Activated naive CD8-positive, alpha-beta T cell treated with anti-CD3 and anti-CD28 coated beads for 36 hours (primary cell): Measurements from ENCODE around the gene MTSS2. TPM values are rescaled to one million over a fixed set of nuclear protein-coding genes. Genes with fewer than 3 reads are reported as not detected.

Source experiments
- DNase-seq: peaks from one replicate; pipeline ENCODE4 v3.0.0; 2021
- H3K27ac Mint-ChIP-seq: one replicate; pipeline ENCODE4 v1.8.0; 2022; ENCODE audit warnings: mild to moderate bottlenecking, moderate library complexity, mixed read lengths
- H3K27me3 Mint-ChIP-seq: one replicate; pipeline ENCODE4 v1.8.0; 2022; ENCODE audit warnings: mild to moderate bottlenecking, mixed read lengths
- H3K36me3 Mint-ChIP-seq: one replicate; pipeline ENCODE4 v1.8.0; 2021; ENCODE audit warnings: mild to moderate bottlenecking, mixed read lengths
- H3K4me1 Mint-ChIP-seq: one replicate; pipeline ENCODE4 v1.8.0; 2021; ENCODE audit warnings: mixed read lengths
- H3K4me3 Mint-ChIP-seq: one replicate; pipeline ENCODE4 v1.8.0; 2022; ENCODE audit warnings: mild to moderate bottlenecking, moderate library complexity, mixed read lengths
- H3K9me3 Mint-ChIP-seq: one replicate; pipeline ENCODE4 v1.8.0; 2022; ENCODE audit warnings: mixed read lengths
- total RNA-seq, 2 experiments: library from RNA; stranded (reverse); gene quantifications; one replicate each; pipeline ENCODE4 v1.2.3, GENCODE V29; 2021

Gene MTSS2
- total RNA-seq, 2 experiments from 2014 or later: 6.9 to 9.2 TPM

- H3K27ac Mint-ChIP-seq: peak overlapping the region; percentile 84
- H3K27me3 Mint-ChIP-seq: no peaks in the 10 kb centered on the region
- H3K36me3 Mint-ChIP-seq: peaks cover 1% of the 10 kb centered on the region
- peak overlapping the region; percentile 60 for H3K4me3 Mint-ChIP-seq
- peaks cover 34% of the 10 kb centered on the region for H3K4me1 Mint-ChIP-seq
- H3K9me3 Mint-ChIP-seq: no peaks in the 10 kb centered on the region
- DNase-seq: peak; percentile 61
Observed at GRCh38 chr16:70696952-70697593, 11.2 kb upstream of the MTSS2 start.

DNA sequence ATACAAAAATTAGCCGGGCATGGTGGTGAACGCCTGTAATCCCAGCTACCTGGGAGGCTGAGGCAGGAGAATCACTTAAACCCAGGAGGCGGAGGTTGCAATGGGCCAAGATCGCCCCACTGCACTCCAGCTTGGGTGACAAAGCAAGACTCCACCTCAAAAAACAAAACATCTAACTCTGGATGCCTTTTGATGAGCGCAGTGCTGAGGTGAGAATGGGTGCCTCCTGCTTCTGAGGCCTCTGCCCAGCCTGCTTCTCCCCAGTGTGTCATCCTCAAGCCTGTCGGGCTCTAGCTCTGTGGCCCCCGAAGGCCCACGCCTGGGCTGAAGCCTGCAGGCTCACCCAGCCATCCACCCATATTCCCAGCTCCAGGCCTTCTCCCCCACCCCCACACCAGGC, 10.5 kb upstream of the MTSS2 start:
- H3K9me3 Mint-ChIP-seq: no peaks in the 10 kb centered on the region
- peaks cover 1% of the 10 kb centered on the region for H3K36me3 Mint-ChIP-seq
- H3K27me3 Mint-ChIP-seq: no peaks in the 10 kb centered on the region
- no peak overlapping the region for H3K4me3 Mint-ChIP-seq
- peak overlapping the region; percentile 84 for H3K27ac Mint-ChIP-seq
- DNase-seq: no peak
- peaks cover 34% of the 10 kb centered on the region for H3K4me1 Mint-ChIP-seq

DNA sequence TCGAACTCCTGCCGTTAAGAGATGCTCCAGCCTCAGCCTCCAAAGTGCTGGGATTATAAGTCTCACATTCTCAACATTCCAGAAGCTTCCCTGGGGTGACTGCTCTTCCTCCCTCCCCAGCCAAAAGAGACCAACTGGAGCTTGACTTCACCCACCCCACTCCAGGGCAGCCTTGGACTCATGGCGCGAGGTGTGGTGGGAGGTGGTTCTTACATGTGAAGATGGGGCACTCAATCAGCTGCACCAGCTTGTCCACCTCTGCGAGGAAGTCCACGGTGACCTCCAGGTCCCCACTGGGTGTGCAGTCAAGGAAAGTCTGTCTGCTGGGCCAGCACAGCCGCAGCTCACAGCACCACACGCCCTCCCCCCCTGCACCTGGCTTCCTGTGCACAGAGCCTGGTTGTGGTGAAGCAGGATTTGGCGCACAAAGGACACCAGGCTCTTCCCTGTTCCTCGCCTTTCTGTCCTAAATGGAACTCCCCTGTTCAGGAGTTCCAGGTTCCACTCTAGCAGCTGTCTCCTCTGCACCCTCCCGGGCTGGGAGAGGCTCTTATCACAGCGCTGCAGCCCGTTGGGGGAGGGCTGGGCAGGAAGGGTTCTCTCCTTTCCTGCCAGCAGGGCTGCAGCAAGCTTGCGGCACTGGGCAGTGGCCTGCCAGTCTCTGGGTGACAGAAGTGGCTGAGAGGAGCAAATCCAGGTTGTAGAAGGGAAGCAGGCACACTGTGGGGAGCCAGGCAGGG, 9.6 kb upstream of the MTSS2 start:
- Mint-ChIP-seq H3K36me3 (peaks cover 1% of the 10 kb centered on the region), H3K4me1 (peaks cover 34% of the 10 kb centered on the region), H3K4me3 (no peak overlapping the region), H3K27me3 (no peaks in the 10 kb centered on the region), H3K27ac (peak overlapping the region; percentile 7), H3K9me3 (no peaks in the 10 kb centered on the region)
- DNase-seq: no peak

- no peak overlapping the region for H3K27ac Mint-ChIP-seq
- H3K36me3 Mint-ChIP-seq: peaks cover 1% of the 10 kb centered on the region
- no peaks in the 10 kb centered on the region for H3K9me3 Mint-ChIP-seq
- no peaks in the 10 kb centered on the region for H3K27me3 Mint-ChIP-seq
- peaks cover 34% of the 10 kb centered on the region for H3K4me1 Mint-ChIP-seq
- no peak for DNase-seq
- H3K4me3 Mint-ChIP-seq: no peak overlapping the region
Observed at GRCh38 chr16:70694868-70695218, 9.0 kb upstream of the MTSS2 start.

- H3K4me3 Mint-ChIP-seq: no peak overlapping the region
- no peak for DNase-seq
- H3K27me3 Mint-ChIP-seq: no peaks in the 10 kb centered on the region
- H3K36me3 Mint-ChIP-seq: peaks cover 1% of the 10 kb centered on the region
- H3K9me3 Mint-ChIP-seq: no peaks in the 10 kb centered on the region
- H3K4me1 Mint-ChIP-seq: peaks cover 34% of the 10 kb centered on the region
- H3K27ac Mint-ChIP-seq: no peak overlapping the region
Observed at GRCh38 chr16:70694088-70694867, 8.4 kb upstream of the MTSS2 start.

DNA sequence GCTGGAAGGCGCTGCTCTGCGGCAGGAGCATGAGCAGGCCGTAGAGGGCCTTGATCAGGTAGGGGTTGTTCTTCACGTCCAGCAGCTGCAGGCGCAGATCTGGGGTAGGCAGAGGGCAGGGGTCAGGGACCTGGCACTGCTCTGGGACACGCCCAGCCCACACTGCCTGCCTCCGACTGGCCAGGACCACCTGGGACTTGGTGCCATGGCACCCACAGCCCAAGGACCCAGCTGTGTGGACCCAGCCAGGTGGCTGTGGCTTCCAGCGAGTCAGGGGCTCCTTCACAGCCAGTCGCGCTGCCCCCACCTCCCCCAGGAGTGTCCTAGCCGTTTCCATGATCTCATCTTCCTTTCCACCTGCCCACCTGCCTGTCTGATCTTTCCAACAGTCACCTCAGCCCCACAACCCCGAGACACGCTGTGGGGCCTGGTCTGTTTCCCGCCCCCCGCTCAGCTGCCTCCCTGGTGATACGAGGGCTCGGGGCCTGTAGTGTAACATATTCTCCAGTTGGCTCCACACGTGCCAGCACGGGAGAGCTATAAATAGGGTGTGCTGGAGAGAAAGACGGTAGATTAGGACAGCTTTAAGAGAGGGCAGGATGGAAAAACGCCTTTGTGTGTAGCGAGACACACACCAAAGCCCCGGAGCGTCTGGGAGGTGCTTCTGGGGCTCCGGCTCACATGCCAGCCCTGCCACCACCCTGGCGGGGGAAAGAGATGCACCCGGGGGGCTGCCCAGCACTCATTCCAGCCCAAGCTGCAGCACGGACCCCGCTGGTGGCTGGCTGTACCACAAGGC, 7.2 kb upstream of the MTSS2 start:
- H3K27me3 Mint-ChIP-seq: no peaks in the 10 kb centered on the region

DNA sequence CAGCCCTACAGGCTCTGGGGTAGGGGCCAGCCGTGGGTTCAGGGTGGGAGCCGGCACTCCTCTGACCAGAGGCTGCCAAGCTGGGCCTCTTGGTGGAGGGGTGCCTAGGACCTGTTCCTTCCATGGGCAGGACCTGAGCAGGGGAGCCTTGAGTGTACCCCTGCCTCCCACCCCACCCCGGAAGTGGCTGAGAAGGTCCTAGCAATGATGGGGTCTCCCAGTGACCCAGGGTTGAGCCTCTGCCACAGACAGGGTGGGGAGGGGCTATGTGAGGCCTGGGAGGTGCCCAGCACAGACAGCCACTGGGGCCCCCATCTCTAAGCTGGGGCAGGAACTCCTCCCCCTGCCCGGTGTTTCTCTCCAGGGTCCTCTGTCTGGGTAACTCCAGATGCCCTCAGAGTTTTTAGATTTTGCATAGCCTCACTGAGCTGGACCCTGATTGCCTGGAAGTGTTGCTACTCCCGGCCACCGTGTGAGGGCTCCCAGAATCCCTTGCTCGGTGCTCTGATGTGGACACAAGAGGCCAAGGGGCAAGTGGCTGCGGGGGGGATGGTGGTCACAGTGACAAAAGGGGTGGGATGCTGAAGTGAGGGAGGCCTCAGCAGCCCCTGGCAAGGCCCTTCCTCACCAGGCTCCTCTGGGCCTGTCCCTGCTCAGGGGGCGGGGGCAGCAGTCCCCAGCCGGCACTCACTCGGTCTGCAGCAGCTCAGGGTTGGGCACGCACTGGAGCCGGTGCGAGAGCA, 6.4 kb upstream of the MTSS2 start:
- DNase-seq: no peak
- Mint-ChIP-seq H3K4me1 (peaks cover 23% of the 10 kb centered on the region), H3K9me3 (no peaks in the 10 kb centered on the region), H3K27me3 (no peaks in the 10 kb centered on the region), H3K4me3 (no peak overlapping the region), H3K27ac (no peak overlapping the region), H3K36me3 (no peaks in the 10 kb centered on the region)

More for the DNA sequence above, 7.2 kb upstream of the MTSS2 start:
- no peaks in the 10 kb centered on the region for H3K9me3 Mint-ChIP-seq
- no peak for DNase-seq
- peaks cover 1% of the 10 kb centered on the region for H3K36me3 Mint-ChIP-seq
- H3K27ac Mint-ChIP-seq: no peak overlapping the region
- peaks cover 29% of the 10 kb centered on the region for H3K4me1 Mint-ChIP-seq
- H3K4me3 Mint-ChIP-seq: no peak overlapping the region

DNA sequence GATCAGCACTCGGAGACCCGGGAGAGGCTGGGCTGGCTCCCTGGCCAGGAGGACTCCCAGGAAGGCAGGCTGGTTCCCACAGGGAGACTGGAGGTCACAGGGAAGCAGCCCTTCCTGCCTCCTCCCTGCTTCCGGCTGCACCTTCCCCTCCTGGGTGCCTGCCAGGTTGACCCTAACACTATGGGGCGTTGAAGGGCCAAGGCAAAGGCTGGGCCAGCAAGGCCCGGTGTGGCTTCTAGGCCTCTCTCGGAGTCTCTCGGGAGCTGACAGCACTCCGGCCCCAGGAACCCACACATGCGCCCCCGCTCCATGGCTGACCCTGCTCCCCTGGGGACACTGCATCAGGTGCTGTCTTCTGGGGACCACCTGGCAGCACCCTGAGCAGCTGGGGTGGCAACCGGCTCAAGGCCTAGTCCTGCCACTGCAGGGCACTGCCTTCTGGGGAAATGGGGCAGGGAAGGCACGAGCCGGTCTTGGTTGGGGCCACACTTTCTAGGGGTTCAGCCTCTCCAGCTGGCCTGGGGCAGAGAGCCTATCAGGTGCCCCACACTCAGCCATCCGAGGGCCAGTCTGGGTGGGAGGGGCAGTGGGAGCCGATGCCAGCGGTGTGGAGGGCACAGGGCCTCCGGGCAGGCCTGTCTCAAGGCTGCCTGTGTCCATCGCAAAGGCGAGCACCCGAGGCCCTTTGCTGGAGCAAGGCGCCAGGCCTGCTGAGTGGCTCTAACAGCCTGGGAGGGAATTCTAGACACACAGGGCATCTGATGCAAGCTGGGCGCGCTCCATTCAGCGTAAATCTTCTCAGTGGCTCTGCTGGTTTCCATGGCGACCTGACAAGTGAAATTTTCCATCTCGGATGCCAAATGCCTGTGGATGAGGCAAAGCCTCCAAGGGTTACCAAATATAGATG, 5.6 kb upstream of the MTSS2 start:
- DNase-seq: no peak
- Mint-ChIP-seq H3K36me3 (no peaks in the 10 kb centered on the region), H3K27ac (no peak overlapping the region), H3K27me3 (no peaks in the 10 kb centered on the region), H3K9me3 (no peaks in the 10 kb centered on the region), H3K4me1 (peaks cover 15% of the 10 kb centered on the region), H3K4me3 (no peak overlapping the region)

DNA sequence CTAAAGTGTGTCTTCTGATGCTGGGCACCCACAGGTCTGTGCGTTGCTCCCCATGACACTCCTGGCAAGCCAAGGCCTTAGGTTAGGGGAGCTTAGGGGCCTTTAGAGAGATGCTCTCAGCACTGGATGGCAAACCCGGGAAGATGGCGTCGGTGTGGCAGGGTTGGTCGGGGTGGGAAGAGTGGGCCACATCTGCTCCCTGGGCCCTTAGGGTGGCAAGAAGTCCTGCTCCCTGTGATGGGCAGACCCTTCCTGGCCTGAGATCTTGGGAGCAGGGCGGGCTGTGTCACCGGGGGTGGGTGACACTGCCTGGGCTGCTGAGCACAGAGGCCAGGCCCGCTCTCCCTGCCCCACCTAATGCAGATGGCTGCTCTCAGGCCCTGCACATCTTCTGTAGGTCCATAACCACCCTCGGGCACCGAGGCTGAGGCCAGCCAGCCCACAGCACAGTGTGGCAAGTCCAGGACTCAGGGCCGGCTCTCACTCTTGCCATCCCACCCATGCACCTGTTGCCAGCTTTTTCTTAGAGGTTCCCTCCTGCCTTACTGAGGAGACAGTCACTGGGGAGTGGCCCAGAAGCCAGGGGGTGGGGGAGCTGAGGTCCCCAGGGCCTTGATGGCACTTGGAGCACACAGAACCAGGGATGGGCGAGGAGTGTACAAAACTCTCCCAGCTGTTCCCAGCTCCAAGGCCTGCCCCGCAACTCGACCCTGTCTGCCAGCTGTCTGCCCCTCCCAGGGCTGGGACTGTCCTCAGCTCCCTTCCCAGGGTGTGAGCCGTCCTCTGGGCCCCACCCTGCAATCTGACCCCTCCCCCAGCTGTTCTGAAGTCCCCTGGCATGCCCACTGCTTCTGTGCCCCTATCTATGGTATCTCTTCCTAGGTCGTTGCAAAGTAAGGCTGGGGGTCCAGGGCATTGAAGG, 4.4 kb upstream of the MTSS2 start:
- Mint-ChIP-seq H3K36me3 (no peaks in the 10 kb centered on the region), H3K27me3 (no peaks in the 10 kb centered on the region), H3K4me3 (no peak overlapping the region), H3K4me1 (peaks cover 3% of the 10 kb centered on the region), H3K9me3 (no peaks in the 10 kb centered on the region), H3K27ac (no peak overlapping the region)
- no peak for DNase-seq

DNA sequence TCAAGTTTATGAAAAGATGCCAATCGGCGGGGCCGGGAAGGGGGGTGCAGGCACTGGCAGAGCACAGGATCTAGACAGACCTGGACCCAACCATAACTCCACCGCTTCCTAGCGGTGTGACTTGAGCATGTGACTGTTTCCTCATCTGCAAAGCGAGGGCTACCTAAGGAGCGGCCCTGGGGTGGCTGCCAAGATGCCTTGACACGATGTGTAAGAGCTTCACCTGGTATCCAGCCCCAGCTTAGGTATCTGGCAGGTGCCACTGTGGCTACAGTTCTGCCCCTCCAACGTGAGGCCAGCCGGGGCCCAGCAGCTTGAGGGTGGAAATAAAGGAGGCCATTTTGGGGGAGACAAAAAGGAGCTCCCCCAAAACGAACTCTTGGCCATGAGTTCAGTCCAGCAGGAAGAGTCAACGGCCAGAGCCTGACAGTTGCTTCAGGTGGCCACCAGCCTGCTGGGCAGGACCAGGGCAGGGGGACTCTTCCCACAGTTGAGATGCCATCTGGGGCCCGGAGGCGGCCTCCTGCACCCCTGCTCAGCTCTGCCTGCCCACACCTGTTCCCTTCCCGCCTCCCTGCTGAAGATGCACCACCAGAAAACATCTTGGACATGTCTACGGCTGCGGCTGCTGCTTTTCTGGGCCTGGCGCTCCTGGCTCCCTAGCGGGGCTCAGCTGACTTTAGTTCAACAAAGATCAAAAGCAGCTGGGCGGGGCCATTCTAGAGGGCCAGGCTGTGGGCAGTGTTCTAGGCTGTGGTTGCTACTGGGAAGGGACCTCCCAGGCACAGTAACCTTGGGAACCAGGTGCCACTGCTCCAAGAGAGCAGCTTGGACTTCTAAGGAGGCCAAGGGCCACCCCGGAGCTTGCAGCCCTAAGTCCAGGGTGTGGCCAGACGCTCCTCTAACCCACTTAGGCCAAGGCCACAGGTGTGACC, 3.4 kb upstream of the MTSS2 start:
- Mint-ChIP-seq H3K4me1 (peaks cover 6% of the 10 kb centered on the region), H3K36me3 (no peaks in the 10 kb centered on the region), H3K4me3 (no peak overlapping the region), H3K9me3 (no peaks in the 10 kb centered on the region), H3K27ac (no peak overlapping the region), H3K27me3 (no peaks in the 10 kb centered on the region)
- DNase-seq: no peak

GRCh38 chr16:70688246-70688742, 2.4 kb upstream of the MTSS2 start:
- peaks cover 11% of the 10 kb centered on the region for H3K4me1 Mint-ChIP-seq
- H3K27me3 Mint-ChIP-seq: peaks cover 4% of the 10 kb centered on the region
- no peak overlapping the region for H3K4me3 Mint-ChIP-seq
- no peaks in the 10 kb centered on the region for H3K36me3 Mint-ChIP-seq
- no peaks in the 10 kb centered on the region for H3K9me3 Mint-ChIP-seq
- no peak for DNase-seq
- no peak overlapping the region for H3K27ac Mint-ChIP-seq
